ENCODE results near the gene DNAJC16. TPM values are rescaled to one million over a fixed set of nuclear protein-coding genes. Genes with fewer than 3 reads are reported as not detected.

The DNAJC16 gene
- total and polyA plus RNA-seq, 2 of the 4 experiments (the other 2 are of a cell fraction) = 8.0 to 13.1 TPM

DNA sequence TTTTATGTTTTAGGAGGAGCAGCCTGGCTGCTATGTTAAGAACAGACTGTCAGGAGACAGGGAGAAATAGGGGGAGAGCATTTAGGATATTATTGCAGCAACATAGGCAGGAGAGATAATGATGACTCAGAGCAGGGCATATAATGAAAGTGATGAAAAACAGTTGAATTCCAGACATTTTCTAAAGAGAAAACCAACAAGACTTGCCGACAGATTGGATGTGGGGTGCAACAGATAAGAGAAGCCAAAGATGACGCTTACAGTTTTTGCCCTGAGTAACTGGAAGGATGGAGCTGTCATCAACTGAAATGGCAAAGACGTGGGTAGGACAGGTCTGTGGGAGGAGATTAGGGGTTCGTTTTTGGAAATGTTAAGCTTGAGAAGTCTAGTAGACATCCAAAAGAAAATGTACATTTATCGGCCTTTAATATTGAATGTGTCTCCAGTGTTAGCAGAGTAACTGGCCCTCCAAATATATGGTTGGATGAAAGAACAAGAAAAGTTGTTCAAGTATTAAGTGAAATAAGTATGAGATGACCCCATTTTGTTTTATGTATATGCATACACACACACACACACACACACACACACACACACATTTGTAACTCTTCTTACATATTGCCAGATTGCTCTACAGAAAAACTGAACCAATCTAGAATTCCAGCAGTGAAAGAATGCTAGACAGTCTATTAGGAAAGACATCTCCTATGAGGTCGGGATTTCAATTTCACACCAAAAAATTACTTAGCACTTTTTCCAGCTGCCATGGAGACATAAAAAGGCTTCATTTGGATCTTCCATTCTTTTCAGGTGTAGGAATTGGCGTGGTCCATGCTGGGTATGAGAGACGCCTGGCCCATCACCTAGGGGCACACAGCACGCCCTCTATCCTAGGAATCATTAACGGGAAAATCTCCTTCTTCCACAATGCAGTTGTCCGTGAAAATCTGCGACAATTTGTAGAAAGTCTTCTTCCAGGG lies 17.2 kb downstream of the DNAJC16 start:
- H3K14ac ChIP-seq (replicated peaks; ENCODE audit: low read depth, low read length) = no peak overlapping the region
- WGBS, 2 experiments (ENCODE audit: extremely low coverage in 2 of 2, insufficient read length in 1 of 2) = 82% methylated on average over 3 of the region's 12 CpGs; no CpG with 5 or more reads in 1 of the 2 experiments
- CTCF ChIA-PET = no interaction called here
- no peaks in the 10 kb centered on the region for H3K27me3 ChIP-seq (ENCODE audit: control insufficient read depth, insufficient read depth, low read length)
- no peak overlapping the region for H3K4ac ChIP-seq (ENCODE audit: low read depth, low read length)
- H3K18ac ChIP-seq (ENCODE audit: low read depth, low read length) = no peak overlapping the region
- no peak overlapping the region; a peak in 1 of 4 replicates for H4K8ac ChIP-seq (ENCODE audit: low read depth in 2 of 2, low read length in 2 of 2)
- H3K9me3 ChIP-seq (ENCODE audit: control insufficient read depth, insufficient read depth, low read length) = no peaks in the 10 kb centered on the region
- peaks cover 35% of the 10 kb centered on the region for H3K36me3 ChIP-seq (ENCODE audit: control insufficient read depth, insufficient read depth, low read length)
- no peak overlapping the region for H3K9ac ChIP-seq (ENCODE audit: low read depth, low read length)
- intact Hi-C loops (cut with micrococcal nuclease) (no loop called here), dilution Hi-C loops (cut with HindIII; ENCODE audit: low sequenced_read_pairs, unreplicated experiment) (no loop called here), in situ Hi-C loops (cut with MboI; ENCODE audit: low sequenced_read_pairs) (no loop called here)
- no peak overlapping the region for H2BK120ac ChIP-seq (ENCODE audit: low read depth, low read length)
- H3K4me3 ChIP-seq (ENCODE audit: insufficient read depth, low read depth, low read length) = no peak overlapping the region
- H3K56ac ChIP-seq (ENCODE audit: extremely low read depth, insufficient read depth, low read length) = no peak overlapping the region
- peak overlapping the region; percentile 67 for H2AK9ac ChIP-seq (replicated peaks; ENCODE audit: low read depth, low read length, poor library complexity)
- peaks cover 6% of the 10 kb centered on the region for H3K4me1 ChIP-seq (ENCODE audit: control insufficient read depth, insufficient read depth, low read length)
- no peak overlapping the region; the same call in 1 of the 2 replicates for H3K27ac ChIP-seq (ENCODE audit: insufficient read depth, low read length)
- no peak overlapping the region for H4K91ac ChIP-seq (ENCODE audit: insufficient read depth, low read depth, low read length)
- H3K79me1 ChIP-seq (ENCODE audit: low read depth in 1 of 2, low read length in 2 of 2) = peaks cover 8 to 9% of the 10 kb centered on the region in 2 experiments; a peak in 3 of 4 replicates
- DNase-seq (peak; percentile 67), ATAC-seq (ENCODE audit: low read depth) (peak; percentile 91)
- TF ChIP-seq, protein P1, sequence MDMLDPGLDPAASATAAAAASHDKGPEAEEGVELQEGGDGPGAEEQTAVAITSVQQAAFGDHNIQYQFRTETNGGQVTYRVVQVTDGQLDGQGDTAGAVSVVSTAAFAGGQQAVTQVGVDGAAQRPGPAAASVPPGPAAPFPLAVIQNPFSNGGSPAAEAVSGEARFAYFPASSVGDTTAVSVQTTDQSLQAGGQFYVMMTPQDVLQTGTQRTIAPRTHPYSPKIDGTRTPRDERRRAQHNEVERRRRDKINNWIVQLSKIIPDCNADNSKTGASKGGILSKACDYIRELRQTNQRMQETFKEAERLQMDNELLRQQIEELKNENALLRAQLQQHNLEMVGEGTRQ (IDR thresholded peaks at IDR 0.05; ENCODE audit: low read depth, low read length) = no peak
- TF ChIP-seq MXI1 (IDR thresholded peaks at IDR 0.05; ENCODE audit: borderline replicate concordance, low read depth, low read length) (no peak), SMC3 (IDR thresholded peaks at IDR 0.05; ENCODE audit: low read depth, low read length) (no peak), CEBPB (IDR thresholded peaks at IDR 0.05; ENCODE audit: low read depth, low read length) (peak; percentile 81), MAZ (IDR thresholded peaks at IDR 0.05; ENCODE audit: borderline replicate concordance, low read depth, low read length) (no peak), RCOR1 (IDR thresholded peaks at IDR 0.05; ENCODE audit: insufficient replicate concordance, low read length) (no peak), POLR2A (IDR thresholded peaks at IDR 0.05; ENCODE audit: low read depth, low read length) (no peak), BHLHE40 (IDR thresholded peaks at IDR 0.05; ENCODE audit: low read depth, low read length) (no peak), MAFK (IDR thresholded peaks at IDR 0.05; ENCODE audit: low read depth, low read length) (0 out of 2 replicates have a peak, but pooled peaks have one; percentile 11), RFX5 (IDR thresholded peaks at IDR 0.05; ENCODE audit: low read depth, low read length) (no peak), RAD21 (IDR thresholded peaks at IDR 0.05; ENCODE audit: low read length) (no peak), NFE2L2 (IDR thresholded peaks at IDR 0.05; ENCODE audit: low read depth, low read length) (no peak), CHD1 (IDR thresholded peaks at IDR 0.05; ENCODE audit: low read depth, low read length) (no peak)
- no peaks in the 10 kb centered on the region for H4K20me1 ChIP-seq (ENCODE audit: insufficient read depth, low read length)
- BruUV-seq (replicated peaks) = no TSS peak
- H2BK20ac ChIP-seq (ENCODE audit: low read depth, low read length) = no peak overlapping the region
- no peak overlapping the region for H2BK15ac ChIP-seq (ENCODE audit: low read depth, low read length)
- no peak overlapping the region for H3K23ac ChIP-seq (ENCODE audit: low read depth, low read length)
- POLR2A ChIA-PET (ENCODE audit: unreplicated experiment) = no interaction called here
- peak overlapping the region; percentile 69 for H3K4me2 ChIP-seq (ENCODE audit: low read depth, low read length)
- H2AK5ac ChIP-seq (ENCODE audit: low read depth, low read length) = no peak overlapping the region
- no peak overlapping the region for H2AFZ ChIP-seq (replicated peaks; ENCODE audit: low read length, poor library complexity)
- H3K9me1 ChIP-seq (ENCODE audit: insufficient read depth, low read length) = peaks cover 6% of the 10 kb centered on the region
- H4K5ac ChIP-seq (ENCODE audit: low read depth, low read length) = no peak overlapping the region
- no peak overlapping the region for H2BK5ac ChIP-seq (ENCODE audit: low read depth, low read length, poor library complexity, severe bottlenecking)

All from IMR-90 (cell line).